GM18951 (cell line): ENCODE results near the gene GGACT.

Experiments used
- POLR2A ChIP-seq: IDR thresholded peaks from 4 replicates; pipeline ENCODE4 v1.6.1; 2011; ENCODE audit warnings: mild to moderate bottlenecking; ENCODE audit not compliant: insufficient read length, insufficient read depth; ENCODE audit errors: extremely low read depth
- in situ Hi-C: fragments of 300-500 bp; cut with MboI; formaldehyde crosslinking; loops from one replicate; pipeline ENCODE4 v1.12.0; 2022; ENCODE audit warnings: low sequenced_read_pairs, mixed read lengths, inconsistent platforms; ENCODE audit not compliant: unreplicated experiment

The GGACT gene

GRCh38 chr13:100528353-100528752 lies 60.2 kb downstream of the GGACT start:
- in situ Hi-C loops = no loop called here
- no peak for TF ChIP-seq POLR2A

DNA sequence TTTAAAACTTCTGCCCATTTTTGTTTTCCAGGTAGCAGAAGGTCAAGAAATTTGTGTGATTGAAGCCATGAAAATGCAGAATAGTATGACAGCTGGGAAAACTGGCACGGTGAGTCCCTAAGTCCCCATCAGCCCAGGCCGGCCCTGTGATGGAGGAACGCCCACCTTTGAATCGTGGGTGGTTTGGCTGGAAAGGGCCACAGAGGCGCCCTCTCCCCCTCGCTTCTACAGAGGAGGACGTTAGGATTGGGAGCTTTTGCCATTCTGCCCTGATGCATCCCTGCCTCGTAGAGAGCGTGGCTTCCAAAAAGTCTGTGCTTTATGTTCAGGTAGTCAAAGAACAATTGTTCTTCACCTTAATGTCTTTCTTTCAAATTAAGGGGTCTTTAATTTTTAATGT lies 60.9 kb downstream of the GGACT start:
- in situ Hi-C loops = no loop called here
- no peak for TF ChIP-seq POLR2A

- in situ Hi-C loops = no loop called here
- TF ChIP-seq POLR2A = no peak
Observed at GRCh38 chr13:100526318-100527000, 62.1 kb downstream of the GGACT start.

DNA sequence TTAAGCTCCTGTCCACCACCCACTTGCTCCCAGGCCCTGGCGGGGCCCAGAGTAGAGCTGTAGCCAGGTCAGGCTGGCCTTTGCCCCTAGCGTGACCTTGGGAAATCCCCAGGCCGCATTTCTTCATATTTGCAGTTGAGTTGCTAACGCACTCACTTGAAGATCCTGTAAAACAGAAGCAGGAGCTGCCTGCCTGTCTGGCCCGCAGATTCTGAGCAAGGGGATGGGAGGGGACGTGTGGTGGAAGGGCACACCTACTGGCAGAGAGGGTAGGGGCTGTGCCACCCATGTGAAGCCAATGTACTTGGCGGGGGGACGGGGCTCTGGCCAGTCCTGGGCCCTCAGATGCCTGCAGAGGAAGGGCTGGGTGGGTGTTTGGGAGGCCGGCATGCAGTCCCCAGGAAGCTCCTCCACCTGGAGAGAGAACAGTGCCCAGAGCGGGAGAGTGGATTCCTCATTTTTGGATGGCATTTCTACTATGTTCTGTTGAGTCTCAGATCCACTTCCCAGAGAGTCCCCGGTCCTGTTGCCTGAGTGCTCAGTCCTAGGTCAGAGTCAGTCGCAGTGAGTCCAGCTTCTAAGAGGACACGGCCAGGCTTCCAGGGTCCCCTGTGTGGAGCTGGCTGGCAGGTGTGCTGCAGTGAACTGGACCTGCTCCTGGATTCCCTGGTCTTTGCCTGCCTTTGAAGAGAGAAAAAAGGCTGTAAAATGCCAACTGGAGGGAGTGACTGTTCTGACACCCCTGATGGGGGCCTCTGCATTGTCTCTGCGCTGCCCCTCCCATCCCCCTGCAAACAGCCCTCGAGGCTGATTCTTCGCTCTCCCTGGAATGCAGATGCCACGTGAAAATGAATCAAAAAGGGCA lies 62.9 kb downstream of the GGACT start:
- in situ Hi-C loops = no loop called here
- TF ChIP-seq POLR2A = no peak

GRCh38 chr13:100524688-100525087 lies 63.9 kb downstream of the GGACT start:
- in situ Hi-C loops = loop anchor here (25.0 kb wide), 2 partner anchors 612 to 862 kb away; no protein-coding TSS in a partner anchor

GRCh38 chr13:100523981-100524386 lies 64.6 kb downstream of the GGACT start:
- no peak for TF ChIP-seq POLR2A
- in situ Hi-C loops = loop anchor here (25.0 kb wide), 2 partner anchors 612 to 862 kb away; no protein-coding TSS in a partner anchor

GRCh38 chr13:100523411-100523810 lies 65.2 kb downstream of the GGACT start:
- in situ Hi-C loops = loop anchor here (25.0 kb wide), 2 partner anchors 611 to 861 kb away; no protein-coding TSS in a partner anchor

DNA sequence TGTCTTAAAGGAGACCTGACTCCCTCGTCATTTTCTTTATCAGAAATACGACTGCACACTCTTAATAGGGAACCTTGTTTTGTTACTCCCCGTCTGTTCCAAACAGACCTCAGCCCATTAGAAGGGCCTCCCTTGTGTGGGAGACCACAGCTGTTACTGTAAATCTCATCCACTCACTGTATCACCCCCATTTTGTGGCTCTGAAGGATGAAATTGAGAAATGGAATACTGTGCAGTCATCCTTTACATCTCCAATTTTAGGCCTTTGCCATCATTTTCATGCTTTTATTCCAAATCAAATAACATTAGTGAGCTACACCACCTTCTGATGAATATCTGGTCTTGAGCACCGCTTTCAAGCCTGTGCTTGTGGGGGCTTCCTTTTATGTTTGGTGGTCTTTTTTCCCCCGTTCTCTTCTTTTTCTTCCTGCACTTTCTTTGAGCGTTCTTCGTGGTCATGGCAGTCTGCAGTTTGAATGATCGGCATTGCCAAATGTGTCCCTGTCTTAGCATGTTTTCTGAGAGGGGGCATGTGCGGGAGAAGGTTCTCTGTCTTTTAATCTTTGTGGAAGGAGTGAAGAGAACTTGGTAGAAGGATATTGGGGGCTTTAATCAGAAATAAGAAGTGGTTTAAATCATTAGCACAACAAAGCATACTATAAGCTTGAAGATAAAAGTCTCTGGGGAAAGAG lies 65.8 kb downstream of the GGACT start:
- no peak for TF ChIP-seq POLR2A
- in situ Hi-C loops = loop anchor here (25.0 kb wide), 2 partner anchors 610 to 860 kb away; no protein-coding TSS in a partner anchor

More at GRCh38 chr13:100523411-100523810, 65.2 kb downstream of the GGACT start:
- no peak for TF ChIP-seq POLR2A

DNA sequence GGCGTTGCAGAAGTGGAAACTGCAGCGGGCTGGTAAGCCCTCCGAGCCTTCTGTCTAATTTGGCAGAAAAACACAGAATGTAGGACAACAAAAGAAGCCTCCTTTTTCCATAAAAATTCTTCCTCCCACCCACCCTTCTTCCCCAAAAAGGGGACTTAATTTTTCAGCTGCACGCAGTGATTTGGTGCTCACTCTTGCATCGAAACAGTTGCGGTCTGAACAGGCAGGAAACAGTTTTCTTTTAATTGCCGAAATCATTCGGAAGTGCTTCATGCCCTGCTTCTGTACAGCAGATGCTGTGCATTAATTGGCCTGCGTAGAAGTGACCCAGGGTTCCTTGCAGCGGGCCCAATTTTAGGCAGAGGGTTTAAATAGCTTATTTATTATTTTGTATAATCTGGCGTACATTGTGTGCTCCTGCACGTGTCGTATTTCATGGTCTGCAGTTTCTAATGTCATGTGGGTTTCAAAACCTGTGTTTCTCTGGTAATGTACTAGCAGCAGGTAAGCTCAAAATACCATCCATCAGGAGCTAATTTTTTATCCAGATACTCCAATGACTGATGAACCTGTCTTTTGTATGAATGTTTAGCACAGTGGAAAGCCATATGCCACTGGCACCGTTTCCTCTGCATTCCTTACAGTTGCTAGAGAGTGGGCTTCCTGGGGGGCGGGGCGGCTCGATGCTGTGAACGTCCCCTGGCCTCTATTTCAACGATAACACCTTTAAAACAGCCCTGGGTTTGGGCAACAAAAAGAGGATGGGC lies 66.6 kb downstream of the GGACT start:
- in situ Hi-C loops = loop anchor here (25.0 kb wide), 2 partner anchors 610 to 860 kb away; no protein-coding TSS in a partner anchor
- TF ChIP-seq POLR2A = no peak

DNA sequence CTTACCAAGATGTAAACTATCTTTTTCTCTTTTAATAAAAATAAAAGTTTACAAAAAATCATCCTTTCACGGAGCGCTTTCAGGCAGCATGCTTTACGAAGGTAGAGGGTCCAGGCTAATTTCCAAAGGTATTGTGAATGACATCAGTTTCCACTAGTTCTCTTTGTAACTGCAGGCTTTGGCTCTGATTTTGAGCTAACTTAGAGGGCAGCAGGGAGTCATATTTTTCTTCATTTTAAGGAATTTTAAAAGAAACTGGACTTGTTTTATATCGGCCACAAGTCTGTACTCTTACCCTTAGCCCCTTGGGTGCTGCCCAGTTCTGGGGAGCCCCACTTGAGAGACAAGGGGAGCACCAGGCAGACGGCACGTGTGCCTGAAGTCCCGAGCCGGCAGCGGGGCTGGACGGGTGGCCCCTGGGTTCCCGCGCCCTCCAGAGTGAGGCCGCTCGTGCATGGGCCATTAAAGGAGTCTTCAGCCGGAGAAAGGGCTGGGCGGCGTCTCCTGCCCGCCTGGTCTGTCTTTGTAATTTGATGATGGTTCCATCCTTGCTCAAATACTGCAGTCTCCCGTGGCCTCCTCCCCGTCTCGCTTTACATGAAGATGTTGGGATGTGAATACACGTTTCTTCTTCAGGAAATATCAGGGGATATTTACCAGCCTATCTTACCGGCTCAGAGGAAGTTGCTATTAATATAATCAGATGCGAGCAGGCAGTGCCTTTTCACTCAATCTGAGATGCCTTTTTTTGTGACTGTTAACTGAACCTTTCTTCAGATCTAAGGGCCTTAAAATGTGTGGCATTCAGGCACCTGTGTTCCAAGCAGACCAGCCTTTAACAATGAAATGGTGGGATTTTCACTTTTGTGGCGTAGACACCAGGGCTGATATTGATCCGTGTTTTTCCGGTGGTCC lies 67.4 kb downstream of the GGACT start:
- no peak for TF ChIP-seq POLR2A
- in situ Hi-C loops = loop anchor here (25.0 kb wide), 2 partner anchors 609 to 859 kb away; no protein-coding TSS in a partner anchor

DNA sequence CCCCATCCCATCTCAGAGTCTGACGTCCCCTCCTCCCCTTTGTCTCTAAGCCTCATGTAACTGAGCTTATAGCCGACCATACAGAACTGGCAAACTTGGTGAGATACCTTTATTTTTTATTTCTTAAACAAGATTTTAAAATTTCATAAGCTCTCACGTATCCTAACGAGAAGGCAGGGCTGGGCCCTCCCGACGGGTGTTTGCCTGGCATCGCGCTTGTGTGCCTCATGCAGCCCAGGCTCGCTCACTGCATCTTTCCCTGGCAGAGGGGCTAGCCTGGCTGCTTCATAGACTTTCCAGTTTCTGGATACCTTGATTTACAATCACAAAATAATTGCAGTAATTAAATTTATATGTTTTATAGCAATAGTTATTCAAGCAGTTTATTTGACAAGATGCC lies 69.0 kb downstream of the GGACT start:
- no peak for TF ChIP-seq POLR2A
- in situ Hi-C loops = loop anchor here (25.0 kb wide), 2 partner anchors 607 to 857 kb away; no protein-coding TSS in a partner anchor
